Tibial nerve (tissue), 4 donors: ENCODE data around the gene FGF23.

Experiments used
- CTCF ChIP-seq, 5 experiments: fragments of 200-600 bp in 3 of 5; fragments of 450-650 bp in 2 of 5; sonication (generic) in 3 of 5; IDR thresholded peaks; one replicate each; pipeline ENCODE4 v1.5.1; 2016 to 2019; ENCODE audit warnings: antibody characterized with exemption in 5 of 5, mild to moderate bottlenecking in 3 of 5, moderate library complexity in 2 of 5
- EP300 ChIP-seq, 2 donors: sonication (generic); formaldehyde crosslinking; IDR thresholded peaks; one replicate each; pipeline ENCODE4 v1.6.1; 2017; ENCODE audit warnings: antibody characterized with exemption in 2 of 2, mild to moderate bottlenecking in 1 of 2
- POLR2A ChIP-seq, 2 donors: fragments of 450-650 bp; IDR thresholded peaks; one replicate each; pipeline ENCODE4 v1.6.1; 2017; ENCODE audit warnings: antibody characterized with exemption in 2 of 2, mild to moderate bottlenecking in 2 of 2, moderate library complexity in 2 of 2

- TF ChIP-seq CTCF (IDR thresholded peaks at IDR 0.05) (no peak), POLR2A (IDR thresholded peaks at IDR 0.05) (no peak), EP300 (IDR thresholded peaks at IDR 0.05) (no peak)
These were observed 9.2 kb downstream of the FGF23 start for GRCh38 chr12:4370265-4370664.
